ENCODE results near the gene KLRF2.

KLRF2 gene

DNA sequence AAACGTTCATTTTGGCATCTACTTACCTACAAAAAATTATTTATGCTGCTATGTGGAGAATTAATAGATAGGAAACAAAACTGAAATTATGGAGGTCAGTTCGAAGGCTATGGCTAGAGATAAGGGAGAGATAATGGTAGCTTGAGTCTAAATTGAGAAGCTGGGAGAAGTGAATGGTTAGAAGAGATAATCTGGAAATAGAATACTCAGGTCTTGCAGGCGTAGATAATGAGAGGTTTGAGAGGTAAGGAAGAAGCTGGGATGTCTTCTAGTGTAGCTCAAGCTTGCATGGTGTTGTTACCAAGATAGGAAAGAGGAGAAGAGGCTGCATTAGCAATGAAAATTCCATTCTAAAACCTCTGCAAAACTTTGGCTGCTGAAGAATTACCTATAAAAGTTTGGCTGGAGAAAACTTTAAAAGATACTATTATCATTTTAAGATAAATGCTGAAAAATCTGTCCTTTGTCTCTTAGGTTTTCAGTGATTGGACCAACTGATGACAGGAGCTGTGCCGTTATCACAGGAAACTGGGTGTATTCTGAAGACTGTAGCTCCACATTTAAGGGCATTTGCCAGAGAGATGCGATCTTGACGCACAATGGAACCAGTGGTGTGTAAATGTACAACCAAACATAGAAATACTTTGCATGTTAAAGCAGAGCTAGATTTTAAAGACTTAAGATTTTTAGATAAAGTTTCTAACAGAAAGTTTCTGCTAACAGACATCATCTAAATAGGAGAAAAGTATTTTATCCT is 14.1 kb downstream of the KLRF2 start:
- DNase-seq, result no peak

DNA sequence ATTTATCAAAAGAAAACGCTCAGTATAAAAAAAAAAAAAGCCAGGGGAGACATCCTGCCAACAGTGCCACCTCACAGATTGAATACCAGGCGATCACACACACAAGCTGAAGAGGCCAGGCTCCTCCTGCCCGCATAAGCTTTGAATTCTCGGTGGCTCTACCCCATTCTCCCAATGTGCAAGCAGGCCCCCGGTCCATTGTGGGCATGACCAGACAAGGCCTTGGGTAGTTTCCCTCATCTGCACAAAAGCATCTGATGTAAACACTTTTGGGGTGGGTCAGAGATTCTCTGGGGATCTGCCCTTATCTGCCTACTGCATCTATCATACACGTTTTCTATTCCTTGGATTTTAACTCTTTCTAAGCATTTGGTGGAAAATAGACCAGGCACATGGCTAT is 16.2 kb downstream of the KLRF2 start:
- DNase-seq, result no peak

DNA sequence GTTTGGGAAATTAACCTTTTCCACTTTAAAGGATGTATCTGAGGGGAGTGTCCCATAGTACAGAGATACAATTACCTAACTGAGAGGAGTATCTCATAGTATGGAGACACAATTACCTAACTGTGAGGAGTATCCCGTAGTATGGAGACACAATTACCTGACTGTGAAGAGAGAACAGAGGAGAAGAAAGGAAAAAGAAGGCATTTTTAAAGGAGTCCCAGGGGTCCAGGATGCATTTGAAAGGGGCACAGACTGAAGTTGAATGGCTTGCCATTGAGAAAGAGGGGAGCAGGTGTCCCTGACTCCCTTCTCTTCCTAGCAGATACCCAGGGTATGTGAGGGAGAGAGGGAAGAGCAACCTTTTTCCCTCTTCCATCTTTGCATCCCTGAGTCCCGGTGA is 17.9 kb downstream of the KLRF2 start:
- DNase-seq, result no peak

DNA sequence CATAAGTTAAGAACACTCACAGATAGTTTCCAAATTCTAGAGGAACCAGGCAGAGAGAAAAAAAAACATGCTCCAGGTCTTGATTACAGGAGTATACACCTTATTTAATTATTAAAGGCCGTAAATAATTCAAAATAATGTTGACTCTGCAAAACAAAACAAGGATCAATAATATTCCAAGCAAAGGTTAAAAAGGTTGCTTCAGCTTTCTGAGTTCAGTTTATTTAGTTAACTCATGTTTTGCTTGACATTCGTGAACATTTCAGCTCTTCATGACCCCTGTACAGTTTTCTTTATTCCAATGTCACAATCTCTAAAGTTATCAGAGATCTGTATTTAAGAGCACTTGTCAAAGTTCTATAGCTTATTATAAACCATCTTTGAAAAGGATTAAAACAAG is 19.6 kb downstream of the KLRF2 start:
- no peak for DNase-seq

DNA sequence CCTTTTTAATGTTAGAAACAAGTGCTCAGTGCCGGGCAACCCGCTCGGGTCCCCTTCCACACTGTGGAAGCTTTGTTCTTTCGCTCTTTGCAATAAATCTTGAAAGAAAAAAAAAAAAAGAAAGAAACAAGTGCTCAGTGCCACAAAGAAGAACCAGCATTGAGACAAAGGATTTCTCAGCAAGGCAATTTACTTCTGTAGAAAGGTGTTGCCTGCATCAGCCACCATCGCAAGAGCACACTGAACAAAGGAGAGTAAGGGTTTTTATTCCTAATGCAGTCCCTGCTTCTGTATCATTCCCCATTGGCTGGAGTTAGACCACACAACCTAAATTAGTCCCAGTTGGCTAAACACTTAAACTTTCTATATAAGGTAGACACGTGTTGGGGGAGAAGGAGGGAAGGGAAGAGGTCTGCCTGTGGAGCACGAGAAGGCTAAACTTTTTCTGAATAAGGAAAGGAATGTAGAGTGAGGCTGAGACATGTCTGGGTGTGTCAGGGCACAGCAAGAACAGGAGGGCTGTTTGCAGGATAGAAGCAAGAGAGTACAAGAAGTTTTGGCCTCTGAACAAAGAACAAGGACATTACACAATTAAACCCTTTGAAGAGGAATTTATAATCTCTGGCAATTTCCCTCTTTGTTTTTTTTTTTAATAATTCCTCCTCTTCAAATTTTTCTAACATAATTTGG is 21.4 kb downstream of the KLRF2 start:
- no peak for DNase-seq

DNA sequence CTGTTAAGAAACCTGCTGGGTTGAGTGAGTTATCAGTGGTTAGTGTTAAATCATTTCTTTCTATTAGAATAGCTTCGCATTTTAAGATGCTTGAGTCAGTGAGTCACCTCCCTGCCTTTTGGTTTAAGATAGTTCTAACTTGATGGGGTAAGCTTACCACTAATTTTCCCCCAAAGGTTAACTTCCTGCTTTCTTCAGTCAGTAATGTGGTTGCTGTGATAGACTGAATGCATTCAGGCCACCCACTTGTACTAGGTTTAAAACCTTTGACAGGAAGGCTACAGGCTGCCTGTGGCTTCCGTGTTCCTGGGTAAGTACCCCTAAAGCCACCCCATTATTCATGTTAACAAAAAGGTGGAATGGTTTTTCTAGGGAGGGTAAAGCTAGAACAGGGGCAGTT is 25.6 kb downstream of the KLRF2 start:
- no peak for DNase-seq

DNA sequence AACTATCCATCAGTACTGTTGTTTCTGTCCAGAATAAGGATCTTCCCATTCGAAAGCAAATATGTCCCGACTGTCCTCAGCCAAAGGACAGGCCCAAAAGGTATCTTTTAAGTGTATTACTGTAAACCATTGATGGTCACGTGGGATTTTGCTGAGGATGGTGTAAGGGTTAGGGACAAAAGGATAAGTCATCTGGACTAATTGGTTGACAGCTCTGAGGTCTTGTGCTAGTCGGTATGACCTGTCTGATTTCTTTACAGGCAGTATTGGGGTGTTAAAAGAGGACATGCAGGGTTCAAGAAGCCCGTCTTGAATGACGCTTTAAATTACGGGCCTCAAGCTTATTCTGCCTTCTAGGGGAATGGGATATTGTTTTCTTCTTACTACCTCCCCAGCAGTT is 26.5 kb downstream of the KLRF2 start:
- no peak for DNase-seq

DNA sequence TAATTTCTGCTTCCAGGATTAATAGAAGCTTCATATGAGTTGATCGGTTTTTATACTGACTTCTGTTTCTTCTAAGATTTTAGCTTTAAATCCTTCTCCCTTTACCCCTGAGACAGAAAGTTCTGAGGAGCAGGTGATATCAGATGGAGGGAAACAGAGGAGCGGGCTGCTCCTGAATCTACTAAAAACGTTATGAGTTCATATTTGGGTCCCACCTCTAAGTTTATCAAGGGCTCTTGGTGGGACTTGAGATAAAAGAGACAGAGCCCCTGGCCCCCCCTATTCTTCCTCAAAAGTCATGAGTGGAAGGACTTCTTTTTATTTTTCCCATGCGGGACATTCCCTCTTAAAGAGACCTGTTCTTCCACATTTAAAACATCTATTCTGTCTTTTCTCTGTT is 27.1 kb downstream of the KLRF2 start:
- no peak for DNase-seq

DNA sequence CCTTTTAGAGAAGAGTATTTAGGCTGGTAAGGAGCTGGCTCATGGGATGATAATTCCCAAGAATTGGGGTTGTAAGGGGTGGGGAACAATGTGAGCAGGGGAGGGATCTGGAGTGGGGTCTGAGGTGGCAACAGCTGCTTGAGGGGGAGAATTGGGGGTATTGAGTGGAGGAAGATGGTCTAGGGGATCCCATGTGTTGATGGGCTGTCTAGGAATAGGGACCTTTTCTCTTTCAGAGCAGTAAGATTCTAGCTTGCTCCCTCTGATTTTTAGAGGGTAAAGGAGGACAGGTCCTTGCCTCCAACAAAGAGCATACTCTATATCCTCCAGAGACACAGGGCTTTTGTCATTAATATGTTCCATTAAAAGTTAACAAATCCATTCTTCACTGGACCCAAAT is 28.4 kb downstream of the KLRF2 start:
- DNase-seq, result no peak

DNA sequence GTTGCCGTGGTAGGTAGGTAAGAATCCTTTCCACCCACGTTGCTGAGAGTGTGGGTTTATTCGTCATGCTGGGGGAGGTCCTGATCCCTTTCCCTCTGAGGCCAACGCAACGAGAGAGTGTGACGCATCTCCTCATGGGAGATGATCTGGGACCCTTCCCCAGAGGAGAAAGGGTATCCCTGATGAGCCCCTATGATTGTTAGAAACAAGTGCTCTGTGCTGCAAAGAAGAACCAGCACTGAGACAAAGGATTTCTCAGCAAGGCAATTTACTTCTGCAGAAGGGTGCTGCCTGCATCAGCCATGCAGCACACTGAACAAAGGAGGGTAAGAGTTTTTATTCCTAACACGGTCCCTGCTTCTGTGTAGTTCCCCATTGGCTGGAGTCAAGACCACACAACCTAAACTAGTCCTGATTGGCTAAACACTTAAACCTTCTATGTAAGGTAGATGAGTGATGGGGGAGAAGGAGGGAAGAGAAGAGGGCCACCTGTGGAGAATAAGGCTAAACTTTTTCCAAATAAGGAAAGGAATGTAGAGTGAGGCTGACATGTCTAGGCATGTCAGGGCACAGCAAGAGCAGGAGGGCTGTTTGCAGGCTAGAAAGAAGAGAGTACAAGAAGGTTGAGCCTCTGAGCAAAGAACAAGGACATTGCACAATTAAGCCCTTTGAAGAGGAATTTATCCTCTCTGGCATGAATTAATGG is 29.6 kb downstream of the KLRF2 start:
- DNase-seq, result no peak

DNA sequence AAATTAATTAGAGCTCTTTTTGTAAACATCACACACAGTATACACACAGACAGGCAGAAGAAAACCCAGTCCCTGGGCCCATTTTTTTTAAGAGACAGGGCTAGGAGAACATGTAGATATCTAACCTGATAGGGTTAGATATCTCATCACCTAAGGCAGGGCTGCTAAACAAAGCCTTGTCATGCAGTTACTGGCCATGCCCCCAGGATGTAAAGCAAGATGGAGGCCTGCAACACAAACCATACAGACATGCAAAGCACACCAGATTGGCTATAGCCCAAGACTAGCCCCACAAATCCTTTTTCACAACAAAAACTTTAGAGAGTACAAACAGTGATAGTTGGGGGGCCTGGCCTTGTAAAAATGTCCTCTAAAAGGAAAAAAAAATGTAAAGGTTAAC is 30.4 kb downstream of the KLRF2 start:
- DNase-seq, result no peak

DNA sequence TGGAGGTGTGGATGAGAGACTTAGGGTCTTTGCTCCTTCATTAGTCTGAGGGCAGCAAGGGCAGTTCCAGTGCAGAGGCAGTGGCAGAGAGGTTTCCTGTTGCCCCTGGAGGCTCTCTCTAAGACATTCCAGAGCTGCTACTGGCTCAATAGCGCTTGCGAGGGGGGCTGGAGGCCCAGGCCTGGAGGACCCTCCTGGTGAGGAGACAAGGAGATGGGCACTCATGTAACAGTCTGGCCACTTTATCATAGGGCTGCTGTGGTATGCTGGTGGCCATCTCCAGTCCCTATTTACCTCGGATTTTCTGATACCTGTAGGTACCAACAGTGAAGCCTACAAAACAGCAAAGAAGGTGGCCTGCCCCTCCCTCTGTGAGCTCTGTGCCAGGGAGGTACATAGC is 38.2 kb downstream of the KLRF2 start:
- DNase-seq, result no peak

DNA sequence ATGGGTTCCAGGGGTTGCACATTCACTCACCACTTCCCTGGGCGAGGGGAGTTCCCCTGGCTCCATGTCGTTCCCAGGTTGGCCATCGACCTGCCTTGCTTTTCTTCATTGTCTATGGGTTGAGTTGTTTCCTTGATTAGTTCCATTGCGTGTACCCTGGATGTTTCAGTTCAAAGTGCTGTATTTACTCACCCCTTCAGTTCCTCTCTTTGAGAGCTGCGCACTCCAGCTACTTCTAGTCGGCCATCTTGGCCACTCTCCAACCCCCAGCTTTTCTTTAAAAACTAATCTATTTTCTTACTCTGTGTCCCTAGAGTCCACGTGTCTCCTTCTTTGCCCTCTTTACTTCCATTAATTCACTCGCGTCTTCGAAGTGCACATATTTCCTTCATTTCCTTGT is 39.2 kb downstream of the KLRF2 start:
- no peak for DNase-seq

DNA sequence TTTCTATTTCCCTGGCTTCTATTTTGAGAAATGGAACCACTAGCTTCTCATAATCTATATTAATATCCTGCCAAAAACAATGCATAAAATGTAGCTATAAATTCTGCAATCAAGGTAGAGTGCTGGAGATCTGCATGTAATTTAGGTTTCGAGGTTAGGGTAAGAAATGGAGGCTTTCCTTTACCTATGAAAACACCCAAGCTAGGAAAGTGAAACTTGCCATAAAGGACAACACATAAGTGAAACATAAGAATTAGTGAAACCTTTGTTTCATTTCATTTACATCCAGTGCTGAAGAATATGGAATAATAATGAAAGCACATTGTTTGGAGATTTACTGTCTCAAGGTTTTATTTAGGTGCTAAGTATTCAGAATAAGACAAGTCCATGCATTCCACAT is 41.1 kb downstream of the KLRF2 start:
- no peak for DNase-seq

DNA sequence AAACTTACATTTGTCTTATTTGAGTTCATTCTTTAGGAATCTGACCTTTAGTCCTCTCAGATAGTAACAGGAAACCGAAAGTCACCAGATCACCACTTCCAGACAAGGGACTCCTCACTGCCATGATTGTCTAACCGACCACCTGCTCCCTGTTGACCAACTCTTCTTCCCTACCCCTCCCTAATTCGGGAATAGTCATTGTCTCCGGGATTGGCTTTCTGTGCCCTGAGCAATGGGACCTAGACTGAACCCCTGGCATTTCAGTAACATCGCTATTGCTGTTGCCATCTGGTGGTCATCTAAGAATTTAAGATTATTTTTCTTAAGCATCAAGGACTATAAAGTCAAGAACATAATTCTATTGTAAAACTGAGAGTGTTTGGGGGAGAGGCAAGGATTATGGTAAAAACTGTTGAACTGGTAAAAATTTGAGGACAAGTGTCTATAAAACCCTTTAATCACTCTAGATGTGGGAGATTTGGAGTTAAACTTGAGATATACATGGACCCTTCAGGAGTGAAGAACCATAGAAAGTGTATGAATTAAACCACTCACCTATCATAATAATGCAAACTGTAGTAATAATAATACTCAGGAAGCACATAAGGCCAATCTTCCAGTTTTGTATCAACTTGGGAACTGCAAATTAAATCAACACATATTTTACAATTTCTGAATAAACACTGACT is 44.6 kb downstream of the KLRF2 start:
- peak; percentile 20 for DNase-seq

DNA sequence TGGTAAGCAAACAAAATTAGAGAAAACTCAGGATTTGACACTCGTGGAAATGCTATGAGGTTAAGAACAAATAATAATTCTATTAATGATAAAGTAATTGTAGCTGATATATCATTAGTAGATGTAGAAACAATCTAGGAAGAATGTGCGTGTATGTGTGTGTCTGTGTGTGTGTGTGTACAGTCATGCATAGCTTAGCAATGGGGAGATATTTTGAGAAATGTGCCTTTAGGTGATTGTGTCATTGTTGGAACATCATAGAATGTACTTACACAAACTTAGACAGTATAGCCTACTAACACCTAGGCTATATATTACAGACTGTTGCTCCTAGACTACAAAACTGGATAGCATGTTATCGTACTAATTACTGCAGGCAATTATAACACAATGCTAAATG is 45.6 kb downstream of the KLRF2 start:
- DNase-seq, result no peak

DNA sequence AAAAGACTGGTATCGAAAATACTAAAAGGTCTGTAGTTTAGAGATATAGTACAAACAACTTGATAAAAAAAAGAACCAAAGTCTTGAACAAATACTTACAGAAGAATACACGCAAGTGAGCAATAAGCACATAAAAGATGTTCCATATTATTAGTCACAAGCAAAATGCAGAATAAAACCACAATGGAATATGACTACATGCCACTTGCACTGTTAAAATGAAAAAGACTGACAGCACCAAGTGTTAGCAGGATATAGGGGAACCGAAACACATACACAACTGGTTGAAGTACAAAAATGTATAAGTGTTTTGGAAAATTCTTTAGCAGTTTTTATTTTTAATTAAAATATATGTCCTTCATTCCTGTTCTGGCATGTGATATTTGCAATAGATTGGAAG is 47.3 kb downstream of the KLRF2 start:
- DNase-seq, result no peak

DNA sequence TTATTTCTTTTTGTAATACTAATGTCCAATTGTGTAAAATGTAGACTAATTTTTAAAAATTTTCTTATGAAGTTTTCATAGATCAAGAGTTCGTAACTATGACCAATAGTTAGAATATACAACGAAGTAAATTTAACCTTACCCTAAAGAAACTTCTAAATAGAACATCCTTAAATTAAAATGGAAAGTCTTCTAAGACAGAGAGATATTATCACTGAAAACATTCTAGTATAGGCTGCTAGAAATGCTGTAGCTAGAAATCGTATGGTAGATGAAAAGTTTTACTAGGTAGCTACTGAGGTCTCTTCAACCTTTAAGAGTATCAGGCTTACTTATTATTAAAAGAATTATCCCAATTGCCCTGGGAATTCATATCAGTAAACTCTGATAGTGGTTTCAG is 50.0 kb downstream of the KLRF2 start:
- no peak for DNase-seq

DNA sequence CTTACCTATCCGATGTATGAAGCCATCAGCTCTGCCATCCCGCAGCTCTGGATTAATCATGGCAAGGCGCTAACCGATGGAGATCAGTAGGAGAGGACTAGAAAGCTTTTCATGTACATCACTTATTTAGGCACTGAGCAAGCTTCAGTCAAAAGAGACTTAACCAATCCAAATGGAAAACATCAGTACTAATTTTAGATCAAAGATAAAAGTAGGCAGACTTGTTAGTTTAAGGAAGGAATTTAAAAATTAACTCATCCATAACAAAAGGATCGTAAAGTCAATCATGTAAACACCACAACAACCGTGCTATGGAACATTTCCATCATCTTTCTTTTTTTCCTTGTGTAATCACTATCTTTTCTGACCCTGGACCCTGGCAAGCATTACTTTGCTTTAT is 51.0 kb downstream of the KLRF2 start, which contains the start of gene CLEC2A:
Gene CLEC2A (minus strand): TSS at position 101 of the 400 bp plus-strand sequence. CDS start 41 bp downstream, at position 60.
- no peak for DNase-seq

DNA sequence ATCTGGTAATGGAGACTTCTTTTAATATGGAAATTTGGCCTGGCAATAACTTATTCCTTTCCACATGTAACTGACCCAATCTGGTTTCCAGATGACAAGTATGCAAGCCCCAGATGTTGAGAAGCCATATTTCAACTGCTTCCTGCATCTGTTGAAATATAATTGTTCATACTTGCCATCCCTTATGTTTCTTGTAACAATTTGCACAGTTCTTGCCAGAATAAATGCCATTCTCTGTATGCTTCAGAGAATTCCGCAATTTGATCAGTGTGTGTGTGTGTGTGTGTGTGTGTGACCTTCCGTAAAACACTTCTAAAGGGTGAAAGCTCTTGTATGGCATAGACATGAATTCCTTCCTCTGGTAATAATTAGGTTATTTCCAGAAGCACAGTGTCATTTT is 52.7 kb downstream of the KLRF2 start:
- DNase-seq, result no peak

DNA sequence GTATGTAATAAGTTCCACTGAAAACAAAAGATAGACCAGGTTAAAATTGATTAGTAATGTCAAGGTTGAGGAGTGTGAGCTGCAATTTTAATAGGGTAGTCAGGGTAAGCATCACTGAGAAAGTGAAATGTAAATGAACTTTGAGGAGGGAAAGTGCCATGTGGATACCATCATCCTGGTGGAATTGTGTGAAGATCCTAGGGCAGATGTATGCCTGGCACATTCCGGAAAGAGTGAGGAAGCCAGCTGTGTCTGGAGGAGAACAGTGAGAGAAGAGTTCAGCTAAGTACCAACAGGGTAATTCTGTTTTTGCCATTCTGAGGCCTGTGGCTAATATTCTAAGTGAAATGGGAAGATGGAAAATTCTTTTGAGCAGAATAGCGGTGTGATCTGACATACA is 53.7 kb downstream of the KLRF2 start:
- DNase-seq, result no peak

DNA sequence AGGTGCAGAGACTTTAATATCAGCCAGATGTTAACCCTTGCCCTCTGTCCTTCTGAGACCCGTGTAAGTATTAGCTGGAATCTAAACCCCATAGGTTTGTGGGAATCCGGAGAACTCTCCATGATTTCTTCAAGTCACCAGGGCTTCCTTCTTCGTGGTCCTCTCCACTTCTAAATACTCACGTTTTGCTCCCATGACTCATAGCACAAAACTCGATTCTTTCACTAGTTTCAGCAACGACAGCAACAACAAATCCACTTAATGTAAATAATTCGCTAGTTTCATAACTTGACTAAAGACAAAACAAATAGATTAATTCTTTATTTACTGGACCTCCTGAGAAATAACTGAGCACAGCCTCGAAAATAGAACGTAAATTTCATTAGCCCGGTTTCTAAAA is 55.3 kb downstream of the KLRF2 start:
- DNase-seq, result no peak

DNA sequence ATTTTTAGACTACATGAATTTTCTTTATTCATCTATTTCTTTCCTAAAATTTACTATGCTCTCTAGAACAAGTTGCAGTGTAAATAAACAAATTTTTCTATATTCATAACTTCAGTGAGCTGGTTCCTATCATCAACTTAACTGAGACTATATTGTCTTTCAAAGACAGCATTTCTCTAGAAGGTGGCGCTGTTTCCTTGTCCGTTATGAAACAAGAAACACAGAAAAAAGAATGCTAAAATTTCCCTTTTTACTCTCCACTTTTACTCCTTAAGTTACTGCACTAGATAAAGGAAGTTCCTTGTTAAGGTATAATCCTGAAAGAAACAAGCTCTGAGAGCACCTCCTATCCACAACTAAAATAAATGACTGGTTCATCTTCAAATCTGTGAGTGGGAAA is 59.1 kb downstream of the KLRF2 start:
- DNase-seq, result no peak

DNA sequence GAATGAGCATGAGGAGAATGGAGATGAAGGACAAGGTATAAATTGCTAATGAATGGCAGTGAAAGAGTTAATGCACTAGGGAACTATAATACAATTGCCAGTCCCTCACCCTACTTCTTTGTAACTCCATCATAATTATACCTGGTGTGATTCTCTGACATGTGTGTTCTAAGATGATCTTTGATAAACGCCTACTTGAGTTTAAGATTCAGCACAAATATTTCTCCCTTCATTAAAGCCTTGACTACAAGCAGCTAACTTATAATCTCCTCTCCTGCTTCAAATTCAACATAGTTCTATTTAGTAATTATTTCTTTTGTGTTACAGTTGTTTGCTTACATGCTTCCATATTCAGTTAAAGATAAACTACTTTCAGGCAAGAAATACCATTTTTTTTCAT is 60.5 kb downstream of the KLRF2 start:
- DNase-seq, result no peak
